Loucy (cell line): Measurements from ENCODE around the gene AKAP6.

Experiments used
- H2AFZ ChIP-seq: fragments of 200-600 bp; sonication (generic); 2 replicates; pipeline ENCODE4 v1.6.0; 2016; ENCODE audit warnings: antibody characterized with exemption, mild to moderate bottlenecking, low read length, moderate library complexity
- H3F3A ChIP-seq: fragments of 200-600 bp; 2 replicates; pipeline ENCODE4 v1.6.0; 2016; ENCODE audit warnings: antibody characterized with exemption, low read depth, mild to moderate bottlenecking
- H3K27me3 ChIP-seq: fragments of 200-600 bp; sonication (generic); 2 replicates; pipeline ENCODE4 v1.6.1; 2014; ENCODE audit warnings: low read length, mild to moderate bottlenecking; ENCODE audit not compliant: insufficient read depth, poor library complexity, severe bottlenecking
- H3K36me3 ChIP-seq: fragments of 200-600 bp; sonication (generic); 2 replicates; pipeline ENCODE4 v1.6.1; 2016; ENCODE audit warnings: low read length; ENCODE audit not compliant: insufficient read depth
- H3K4me1 ChIP-seq: fragments of 200-600 bp; sonication (generic); 2 replicates; pipeline ENCODE4 v1.5.1; 2014; ENCODE audit warnings: low read length, mild to moderate bottlenecking; ENCODE audit not compliant: insufficient read depth, poor library complexity, severe bottlenecking
- H3K4me2 ChIP-seq: fragments of 200-600 bp; sonication (generic); 2 replicates; pipeline ENCODE4 v1.6.0; 2014; ENCODE audit warnings: antibody characterized with exemption, low read length, low read depth, mild to moderate bottlenecking; ENCODE audit not compliant: poor library complexity, severe bottlenecking
- H3K4me3 ChIP-seq: fragments of 200-600 bp; sonication (generic); 2 replicates; pipeline ENCODE4 v1.5.1; 2014; ENCODE audit warnings: low read length, mild to moderate bottlenecking, mixed read lengths; ENCODE audit not compliant: poor library complexity, severe bottlenecking
- H3K79me2 ChIP-seq: fragments of 200-600 bp; sonication (generic); 2 replicates; pipeline ENCODE4 v1.6.1; 2014; ENCODE audit warnings: low read length; ENCODE audit not compliant: insufficient read depth
- H3K9ac ChIP-seq: fragments of 200-600 bp; sonication (generic); 2 replicates; pipeline ENCODE4 v1.6.0; 2014; ENCODE audit warnings: mild to moderate bottlenecking, low read depth, low read length, moderate library complexity; ENCODE audit not compliant: poor library complexity, severe bottlenecking
- H3K9me2 ChIP-seq: fragments of 200-600 bp; sonication (generic); replicated peaks from 2 replicates; pipeline ENCODE4 v1.6.1; 2016; ENCODE audit warnings: low read depth, low read length, mixed read lengths
- H3K9me3 ChIP-seq: fragments of 200-600 bp; sonication (generic); 2 replicates; pipeline ENCODE4 v1.6.1; 2014; ENCODE audit warnings: mild to moderate bottlenecking, antibody characterized with exemption, low read length, low read depth; ENCODE audit not compliant: insufficient read depth
- H4K20me1 ChIP-seq: fragments of 200-600 bp; sonication (generic); 2 replicates; pipeline ENCODE4 v1.6.0; 2014; ENCODE audit warnings: antibody characterized with exemption, low read length, mild to moderate bottlenecking; ENCODE audit not compliant: insufficient read depth, poor library complexity, severe bottlenecking
- EZH2phosphoT487 ChIP-seq: fragments of 200-600 bp; IDR thresholded peaks from 2 replicates; pipeline ENCODE4 v1.6.1; 2018; ENCODE audit warnings: antibody characterized with exemption, mild to moderate bottlenecking, moderate library complexity, borderline replicate concordance
- TF ChIP-seq, protein P1 (sequence below): fragments of 200-600 bp; sonication (generic); conservative IDR thresholded peaks from 2 replicates; pipeline ENCODE4 v1.5.1; 2014; ENCODE audit warnings: mild to moderate bottlenecking, antibody characterized with exemption, low read length

The AKAP6 gene

GRCh38 chr14:32394038-32394437 lies 64.9 kb downstream of the AKAP6 start:
- H3K9ac ChIP-seq, result no peak overlapping the region
- TF ChIP-seq, protein P1, sequence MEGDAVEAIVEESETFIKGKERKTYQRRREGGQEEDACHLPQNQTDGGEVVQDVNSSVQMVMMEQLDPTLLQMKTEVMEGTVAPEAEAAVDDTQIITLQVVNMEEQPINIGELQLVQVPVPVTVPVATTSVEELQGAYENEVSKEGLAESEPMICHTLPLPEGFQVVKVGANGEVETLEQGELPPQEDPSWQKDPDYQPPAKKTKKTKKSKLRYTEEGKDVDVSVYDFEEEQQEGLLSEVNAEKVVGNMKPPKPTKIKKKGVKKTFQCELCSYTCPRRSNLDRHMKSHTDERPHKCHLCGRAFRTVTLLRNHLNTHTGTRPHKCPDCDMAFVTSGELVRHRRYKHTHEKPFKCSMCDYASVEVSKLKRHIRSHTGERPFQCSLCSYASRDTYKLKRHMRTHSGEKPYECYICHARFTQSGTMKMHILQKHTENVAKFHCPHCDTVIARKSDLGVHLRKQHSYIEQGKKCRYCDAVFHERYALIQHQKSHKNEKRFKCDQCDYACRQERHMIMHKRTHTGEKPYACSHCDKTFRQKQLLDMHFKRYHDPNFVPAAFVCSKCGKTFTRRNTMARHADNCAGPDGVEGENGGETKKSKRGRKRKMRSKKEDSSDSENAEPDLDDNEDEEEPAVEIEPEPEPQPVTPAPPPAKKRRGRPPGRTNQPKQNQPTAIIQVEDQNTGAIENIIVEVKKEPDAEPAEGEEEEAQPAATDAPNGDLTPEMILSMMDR, result no peak
- no peak for TF ChIP-seq EZH2phosphoT487
- H3F3A ChIP-seq, result no peaks in the 10 kb centered on the region

DNA sequence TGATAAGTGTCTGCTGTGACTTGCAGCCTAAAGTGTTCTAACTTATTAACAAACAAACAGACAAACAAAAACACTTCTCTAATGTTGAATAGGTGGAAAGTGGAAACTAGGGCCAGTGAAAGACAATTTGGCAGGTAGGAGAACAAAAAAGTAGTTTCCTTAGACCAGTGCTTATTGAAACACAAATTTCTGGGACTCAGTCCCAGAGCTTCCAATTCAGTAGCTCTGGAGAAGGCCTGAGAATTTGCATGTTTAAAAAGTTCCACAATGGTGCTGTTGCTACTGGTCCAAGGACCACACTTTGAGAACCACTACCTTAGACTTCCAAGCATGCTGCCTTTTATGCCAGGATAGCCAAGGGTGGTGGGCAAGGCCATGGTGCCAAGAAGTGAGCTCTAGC lies 67.8 kb downstream of the AKAP6 start:
- Histone ChIP-seq H3K9me3 (no peaks in the 10 kb centered on the region), H3K4me2 (no peak overlapping the region), H3K9ac (no peak overlapping the region), H2AFZ (no peak overlapping the region), H3F3A (no peaks in the 10 kb centered on the region), H3K27me3 (no peaks in the 10 kb centered on the region), H3K9me2 (no peaks in the 10 kb centered on the region), H3K4me1 (peaks cover 12% of the 10 kb centered on the region), H3K36me3 (no peaks in the 10 kb centered on the region), H3K79me2 (no peaks in the 10 kb centered on the region), H4K20me1 (no peaks in the 10 kb centered on the region), H3K4me3 (no peak overlapping the region)
- TF ChIP-seq, protein P1, result no peak
- no peak for TF ChIP-seq EZH2phosphoT487

More at GRCh38 chr14:32394038-32394437, 64.9 kb downstream of the AKAP6 start:
- Histone ChIP-seq H3K4me1 (peaks cover 12% of the 10 kb centered on the region), H3K9me3 (no peaks in the 10 kb centered on the region), H3K9me2 (no peaks in the 10 kb centered on the region), H3K4me2 (no peak overlapping the region), H4K20me1 (no peaks in the 10 kb centered on the region), H3K27me3 (no peaks in the 10 kb centered on the region), H2AFZ (no peak overlapping the region), H3K79me2 (no peaks in the 10 kb centered on the region), H3K36me3 (no peaks in the 10 kb centered on the region), H3K4me3 (no peak overlapping the region)

DNA sequence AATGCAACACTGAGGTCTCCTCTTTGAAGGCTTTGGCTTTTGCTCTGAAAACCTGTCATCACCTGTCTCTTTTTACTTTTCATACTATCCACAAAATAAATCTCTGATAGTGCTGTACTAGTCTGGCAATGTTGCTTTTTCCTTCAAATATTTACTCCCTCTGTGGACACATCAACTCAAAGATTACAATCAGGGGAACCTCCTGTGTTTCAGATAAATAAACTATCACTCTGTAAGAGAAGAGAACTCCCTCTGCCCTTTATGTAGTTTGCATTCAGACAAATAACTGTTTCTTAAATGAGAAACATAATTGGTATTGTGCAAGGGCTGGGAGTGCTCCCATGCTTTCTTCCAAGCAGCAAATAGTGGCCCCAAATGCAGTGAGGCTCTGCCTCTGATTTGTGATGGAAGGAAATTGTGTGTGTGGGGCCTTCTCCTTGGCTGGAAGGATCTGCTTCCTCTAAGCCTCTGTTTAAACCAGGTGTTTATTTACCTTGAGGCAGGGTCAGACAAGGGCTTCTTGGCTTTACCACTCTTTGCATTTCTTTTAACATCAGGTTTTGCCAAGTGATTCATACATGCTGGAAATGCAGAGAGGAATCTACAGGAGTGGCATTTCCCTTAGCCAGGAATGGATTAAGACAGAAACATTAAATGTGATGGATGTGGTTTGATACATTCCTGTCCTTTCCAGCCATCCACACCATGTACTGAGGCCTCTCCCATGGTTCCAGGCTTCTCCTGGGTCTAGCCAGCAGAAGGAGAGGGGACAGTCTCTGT lies 69.0 kb downstream of the AKAP6 start:
- Histone ChIP-seq H3K4me2 (no peak overlapping the region), H4K20me1 (no peaks in the 10 kb centered on the region), H3K9me2 (no peaks in the 10 kb centered on the region), H3K36me3 (no peaks in the 10 kb centered on the region), H3F3A (no peaks in the 10 kb centered on the region), H3K27me3 (no peaks in the 10 kb centered on the region), H3K4me1 (peaks cover 12% of the 10 kb centered on the region), H2AFZ (no peak overlapping the region), H3K9me3 (no peaks in the 10 kb centered on the region), H3K9ac (no peak overlapping the region), H3K4me3 (no peak overlapping the region), H3K79me2 (no peaks in the 10 kb centered on the region)
- TF ChIP-seq EZH2phosphoT487, result no peak
- TF ChIP-seq, protein P1, result no peak
